DMS79 (cell line): ENCODE data around the gene C2orf66.

Source experiments
- DNase-seq: peaks from one replicate; lab custom pipeline; 2025; lab: John Stamatoyannopoulos, UW

C2orf66 gene

DNA sequence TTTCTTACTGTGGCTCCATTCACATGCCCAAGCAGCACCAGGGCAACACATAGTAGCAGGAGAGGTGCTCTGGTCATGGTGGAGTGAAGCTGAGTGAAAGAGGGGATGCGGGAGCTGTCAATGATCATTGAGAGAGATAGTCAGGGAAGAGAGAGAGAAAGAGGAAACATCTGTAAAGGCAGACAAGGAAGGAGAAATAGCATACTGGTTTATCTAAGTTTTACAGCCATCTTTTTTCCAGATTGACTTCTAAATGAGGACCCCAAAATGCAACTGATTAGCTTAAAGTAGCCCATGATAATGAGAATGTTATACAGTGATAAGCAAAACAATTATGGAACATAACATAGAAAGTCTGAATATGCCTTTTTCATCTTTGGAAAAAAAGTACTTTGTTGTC lies at the start of gene C2orf66:
Gene C2orf66 (minus strand): TSS at position 96 of the 400 bp plus-strand sequence. CDS start 19 bp downstream, at position 77.
- no peak for DNase-seq

- no peak for DNase-seq
These were observed 45.5 kb upstream of the C2orf66 start for GRCh38 chr2:196854629-196855028.

- DNase-seq = no peak
These were observed 44.3 kb upstream of the C2orf66 start for GRCh38 chr2:196853301-196854087.

- DNase-seq = no peak
These were observed 41.9 kb upstream of the C2orf66 start for GRCh38 chr2:196851088-196851487.

- DNase-seq = no peak
These were observed 40.7 kb upstream of the C2orf66 start for GRCh38 chr2:196849895-196850294.

- DNase-seq = no peak
These were observed 37.1 kb upstream of the C2orf66 start for GRCh38 chr2:196846295-196846694.

- DNase-seq = no peak
These were observed 36.2 kb upstream of the C2orf66 start for GRCh38 chr2:196845371-196845770.

DNA sequence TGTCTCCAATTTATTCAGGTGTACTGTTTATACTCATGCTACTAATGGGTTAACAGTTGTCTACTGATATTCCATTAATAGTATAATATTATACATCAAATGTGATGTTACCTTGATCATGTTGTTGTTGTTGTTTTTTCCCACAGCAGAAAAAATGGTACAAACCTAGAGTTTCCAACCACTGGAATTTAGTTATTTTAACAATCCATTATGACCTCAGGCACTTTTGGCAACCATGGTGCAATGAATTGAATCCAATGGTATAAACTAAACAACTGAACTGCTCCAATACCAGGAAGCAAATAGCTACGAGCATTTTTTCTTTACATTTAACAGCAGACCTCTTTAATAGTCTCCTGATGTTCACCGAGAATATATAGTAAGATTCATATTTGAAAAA lies 31.0 kb upstream of the C2orf66 start:
- DNase-seq = no peak

GRCh38 chr2:196839574-196839973 lies 30.4 kb upstream of the C2orf66 start:
- no peak for DNase-seq

- DNase-seq = no peak
These were observed 27.3 kb upstream of the C2orf66 start for GRCh38 chr2:196836440-196836839.

DNA sequence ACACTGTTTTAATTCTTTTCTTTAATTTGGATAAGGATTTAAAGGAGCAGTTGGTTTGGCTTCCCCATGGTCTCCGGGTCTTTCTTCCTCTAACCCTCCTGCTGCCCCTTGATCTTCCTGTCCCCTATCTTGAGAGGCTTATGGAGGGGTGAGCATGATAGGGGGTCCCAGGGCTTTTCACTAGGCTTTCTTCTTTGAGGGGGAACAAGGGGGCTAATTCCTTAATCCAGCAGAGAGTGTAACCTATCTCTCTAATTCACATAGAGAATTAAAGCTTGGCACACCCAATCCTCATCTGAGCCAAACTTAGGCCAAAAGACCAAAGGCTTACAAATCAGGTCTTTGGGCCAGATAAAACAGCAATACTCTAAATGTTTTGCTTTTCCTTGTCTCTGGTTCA lies 21.5 kb upstream of the C2orf66 start:
- no peak for DNase-seq

GRCh38 chr2:196827356-196827755 lies 18.2 kb upstream of the C2orf66 start:
- DNase-seq = no peak

DNA sequence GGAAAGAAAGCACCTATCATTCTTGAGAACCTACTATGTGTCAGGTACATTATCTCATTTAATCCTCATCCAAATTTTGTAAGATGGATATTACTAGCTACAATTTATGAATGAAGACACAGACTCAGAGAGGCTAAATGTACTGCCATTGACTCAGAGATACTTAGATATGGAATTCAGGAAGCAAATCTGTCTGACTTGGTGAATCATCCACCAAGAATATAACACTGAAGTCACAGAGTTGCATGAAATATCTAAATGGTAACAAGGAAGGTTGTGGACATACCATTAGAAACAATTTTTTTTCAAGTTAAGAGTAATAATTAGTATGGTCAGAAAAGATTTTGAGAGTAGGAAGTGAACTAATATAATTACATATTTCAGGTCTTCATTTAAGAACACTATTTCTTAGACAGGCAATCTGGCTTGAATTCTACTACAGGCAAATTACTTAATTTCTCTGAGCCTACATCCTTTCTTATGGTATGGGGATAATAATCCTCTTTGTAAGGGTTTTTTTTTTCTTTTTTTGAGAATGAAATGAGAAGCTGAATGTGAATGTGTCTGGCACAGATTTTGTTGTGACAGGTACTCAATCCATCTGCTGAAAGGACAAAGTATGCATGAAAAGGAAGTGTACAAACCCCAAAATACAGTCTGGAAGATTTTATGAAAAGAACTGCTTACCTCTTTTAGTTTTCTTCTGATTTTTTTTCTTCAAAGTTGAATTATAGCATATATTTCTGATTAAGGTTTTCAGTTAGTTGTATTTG lies 14.8 kb upstream of the C2orf66 start:
- DNase-seq = no peak

DNA sequence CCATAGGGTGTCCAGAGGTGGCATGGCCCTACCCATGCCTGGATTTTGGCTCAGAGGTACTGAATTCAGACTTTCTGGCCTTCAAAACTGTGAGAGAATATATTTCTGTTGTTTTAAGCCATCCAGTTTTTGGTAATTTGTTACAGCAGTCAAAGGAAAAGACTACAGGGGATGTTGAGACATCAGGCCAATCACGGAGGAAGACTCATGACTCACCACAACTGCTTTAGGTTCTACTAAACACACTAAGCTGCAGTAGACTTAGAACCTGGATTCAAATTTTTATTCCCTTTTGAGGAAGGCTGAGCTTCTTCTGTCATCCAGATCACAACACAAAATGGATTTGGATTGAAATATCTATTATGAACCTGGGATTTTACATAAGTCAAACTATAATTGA lies 12.0 kb upstream of the C2orf66 start:
- DNase-seq = no peak

DNA sequence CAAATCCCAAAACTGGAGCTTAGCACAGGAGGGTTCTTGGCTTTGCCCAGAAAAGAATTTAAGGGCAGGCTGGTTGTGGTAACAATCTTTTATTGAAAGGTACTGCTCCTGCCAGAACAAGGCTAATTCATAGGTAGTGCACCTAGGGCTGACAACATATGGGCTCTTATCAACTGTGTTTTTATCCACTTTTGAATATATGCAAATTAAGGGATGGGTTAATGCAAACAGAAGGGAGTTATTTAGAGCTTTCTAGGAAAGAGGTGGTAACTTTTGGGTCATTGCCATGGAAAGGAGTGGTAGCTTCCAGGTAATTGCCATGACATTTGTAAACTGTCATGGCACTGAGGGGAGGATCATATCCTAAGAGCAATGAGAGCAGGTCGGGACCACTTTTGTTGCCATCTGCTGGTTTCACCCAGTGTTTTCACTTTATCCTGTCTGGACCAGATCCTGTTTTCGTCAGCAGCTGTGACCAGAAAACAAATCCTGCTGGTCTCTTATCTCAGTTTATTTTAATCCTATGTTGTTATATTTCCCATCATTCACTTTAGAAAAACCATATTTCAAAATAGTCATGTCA lies 981 bp downstream of the C2orf66 start:
- DNase-seq = no peak

DNA sequence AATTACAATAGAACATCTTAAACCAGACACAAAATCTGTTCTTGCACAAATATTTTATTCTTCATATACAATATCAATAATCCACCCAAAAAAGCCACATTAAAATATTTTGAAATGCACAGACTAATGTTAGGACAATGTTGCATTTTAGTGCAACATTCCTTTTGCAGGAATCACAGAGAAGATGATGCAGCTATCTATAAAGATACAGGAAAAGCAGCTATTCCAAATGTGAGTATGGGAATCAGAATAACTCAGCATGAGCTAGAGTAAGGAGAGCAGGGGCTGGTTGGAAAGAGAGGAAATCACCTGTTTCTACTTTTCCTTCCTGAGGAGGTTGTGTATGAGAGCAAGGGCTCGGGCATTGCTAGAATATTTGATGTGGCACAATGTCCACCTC lies 4.8 kb downstream of the C2orf66 start:
- DNase-seq = no peak

DNA sequence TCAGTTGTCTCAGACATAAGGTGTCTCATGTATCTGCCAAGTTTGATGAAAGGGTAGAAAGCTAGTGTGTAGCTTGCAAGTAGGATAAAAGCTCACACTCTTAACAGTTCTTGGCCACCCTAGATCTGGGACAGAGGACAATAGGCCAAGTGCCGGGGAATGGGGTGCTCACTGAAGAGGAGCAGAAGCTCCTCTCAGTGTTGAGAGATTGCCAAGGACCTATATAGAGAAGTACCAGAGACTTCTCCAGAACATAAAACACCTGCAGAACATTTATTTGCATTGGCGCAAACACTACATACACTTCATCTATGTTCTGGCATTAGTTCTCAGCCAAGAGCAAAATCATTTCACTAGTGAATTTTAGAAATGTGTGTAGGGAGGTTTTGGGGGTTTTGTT lies 6.8 kb downstream of the C2orf66 start:
- DNase-seq = no peak

GRCh38 chr2:196801674-196802261 lies 7.4 kb downstream of the C2orf66 start:
- no peak for DNase-seq

DNA sequence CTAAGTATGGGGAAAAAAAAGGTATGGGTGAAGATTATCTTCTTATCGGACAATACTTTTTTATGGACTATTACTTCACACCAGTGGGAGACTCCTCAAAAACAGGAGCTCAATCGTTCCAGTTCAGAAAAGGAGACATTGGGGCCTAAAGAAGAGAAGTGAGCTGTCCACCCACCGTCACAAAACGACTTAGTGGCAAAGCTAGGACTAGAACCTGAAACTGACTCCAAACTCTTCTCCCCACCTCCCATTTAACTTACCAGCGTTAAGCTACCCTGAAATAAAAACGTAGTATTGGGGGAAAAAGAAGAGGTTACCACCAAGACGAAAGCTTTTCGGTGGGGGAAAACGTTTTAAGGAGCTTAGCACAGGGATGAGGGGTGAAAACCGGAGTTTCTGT lies 10.2 kb downstream of the C2orf66 start:
- DNase-seq = no peak

GRCh38 chr2:196792865-196793264 lies 16.3 kb downstream of the C2orf66 start:
- no peak for DNase-seq

DNA sequence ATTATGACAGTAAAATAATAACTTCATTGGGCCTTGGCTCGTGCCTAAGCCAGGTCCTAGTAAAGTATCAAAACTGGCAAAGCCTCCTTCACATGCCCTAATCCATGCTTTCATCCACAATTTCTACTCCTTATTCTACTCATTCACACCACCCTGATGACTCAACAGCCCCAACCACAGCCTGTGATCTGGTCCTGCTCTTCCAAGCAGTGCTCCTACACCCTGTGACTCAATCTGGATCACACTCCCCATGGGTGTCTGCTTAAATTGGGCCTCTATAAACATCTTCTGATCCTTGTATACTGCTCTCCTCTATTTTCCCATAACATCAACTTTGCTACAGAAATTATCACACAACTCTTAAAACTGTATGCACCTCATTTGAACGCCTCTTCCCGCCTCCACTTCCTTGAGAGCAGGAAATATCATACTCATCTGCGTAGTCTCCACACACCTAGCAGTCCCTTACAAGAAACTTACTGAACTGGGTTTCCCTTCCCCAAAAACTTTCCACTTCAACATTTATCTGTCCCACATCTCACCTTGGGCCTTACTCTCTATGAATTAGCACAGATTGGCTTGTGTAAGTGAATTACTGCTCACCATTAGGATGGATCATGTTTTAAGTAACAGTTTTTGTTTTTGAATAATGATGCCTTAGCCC lies 25.6 kb downstream of the C2orf66 start:
- DNase-seq = no peak

DNA sequence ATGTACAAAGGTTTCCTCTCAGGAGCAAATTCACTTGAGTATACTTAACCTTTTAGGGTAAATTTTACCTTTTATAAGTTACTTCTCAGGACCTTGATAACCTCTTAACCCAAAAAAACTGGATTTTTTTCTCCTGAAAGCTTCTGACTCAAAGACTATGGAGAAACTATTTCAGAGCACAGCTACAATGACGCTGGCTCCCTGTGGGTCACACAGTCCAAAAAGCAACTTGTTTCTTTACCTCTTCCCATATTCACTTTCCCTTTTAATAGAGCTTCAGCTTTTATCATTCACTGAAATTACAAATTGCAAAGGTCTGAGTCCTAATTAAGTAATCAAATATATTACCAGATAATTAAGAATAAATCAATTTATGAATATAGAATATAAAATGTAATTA lies 42.1 kb downstream of the C2orf66 start:
- no peak for DNase-seq
